Kasumi-1 (cell line): Measurements from ENCODE around the gene MGARP.

Source experiments
- DNase-seq, 2 experiments: peaks; one replicate each; lab custom pipeline; 2025; lab: John Stamatoyannopoulos, UW

MGARP gene

GRCh38 chr4:139243448-139244365 is 36.3 kb downstream of the MGARP start:
- DNase-seq, result no peak

GRCh38 chr4:139242511-139243051 is 37.4 kb downstream of the MGARP start:
- DNase-seq, result no peak

DNA sequence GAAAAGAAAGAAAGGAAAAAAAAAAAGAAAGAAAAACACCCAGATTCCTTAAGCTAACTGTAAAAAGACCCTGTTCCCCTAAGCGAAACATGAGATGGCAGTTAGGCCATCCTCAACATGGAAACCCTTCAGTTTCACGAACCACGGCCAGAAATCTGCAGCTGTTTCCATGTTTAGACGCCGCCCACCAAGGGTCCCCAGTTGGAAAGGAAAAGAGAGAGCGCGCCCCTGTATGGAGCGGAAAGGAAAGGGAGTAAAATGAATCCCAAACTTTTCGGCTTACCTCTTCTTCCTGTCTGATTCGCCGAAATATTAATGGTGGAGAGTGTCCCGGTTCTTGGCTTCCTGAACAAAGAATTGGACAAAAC is 38.3 kb downstream of the MGARP start:
- DNase-seq, result no peak

DNA sequence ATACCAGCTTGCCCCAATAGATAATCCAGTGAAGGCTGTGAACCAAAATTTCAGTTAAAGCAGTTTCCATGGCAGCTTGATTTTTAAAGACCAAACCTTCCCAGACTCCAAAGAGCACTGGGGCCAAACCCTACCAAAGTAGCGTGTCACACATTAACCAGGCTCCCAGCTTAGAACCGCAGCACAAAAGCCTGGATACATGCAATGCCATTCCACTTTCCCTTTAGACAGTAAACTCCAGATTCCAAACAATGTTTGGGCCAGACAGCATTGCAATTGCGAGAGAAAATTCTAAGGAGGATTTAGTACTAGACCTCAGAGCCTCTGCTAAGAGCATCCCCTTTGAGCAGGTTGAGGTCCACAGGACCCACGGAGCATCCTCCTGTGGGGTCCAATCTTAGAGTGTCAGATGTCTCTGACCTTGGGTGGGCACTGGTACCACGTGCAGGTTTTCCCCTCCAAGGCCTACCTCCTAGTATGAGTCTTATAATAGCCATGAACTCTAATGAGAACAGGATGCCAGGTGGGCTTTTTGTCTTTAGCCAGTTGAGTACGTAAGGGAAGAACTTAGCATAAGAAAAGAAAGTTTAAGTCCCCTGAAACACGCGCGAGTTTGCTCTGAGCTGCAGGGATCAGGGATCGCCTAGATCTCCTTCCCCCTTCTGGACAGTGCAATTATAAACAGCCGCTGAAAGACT is 38.8 kb downstream of the MGARP start:
- DNase-seq, result no peak

DNA sequence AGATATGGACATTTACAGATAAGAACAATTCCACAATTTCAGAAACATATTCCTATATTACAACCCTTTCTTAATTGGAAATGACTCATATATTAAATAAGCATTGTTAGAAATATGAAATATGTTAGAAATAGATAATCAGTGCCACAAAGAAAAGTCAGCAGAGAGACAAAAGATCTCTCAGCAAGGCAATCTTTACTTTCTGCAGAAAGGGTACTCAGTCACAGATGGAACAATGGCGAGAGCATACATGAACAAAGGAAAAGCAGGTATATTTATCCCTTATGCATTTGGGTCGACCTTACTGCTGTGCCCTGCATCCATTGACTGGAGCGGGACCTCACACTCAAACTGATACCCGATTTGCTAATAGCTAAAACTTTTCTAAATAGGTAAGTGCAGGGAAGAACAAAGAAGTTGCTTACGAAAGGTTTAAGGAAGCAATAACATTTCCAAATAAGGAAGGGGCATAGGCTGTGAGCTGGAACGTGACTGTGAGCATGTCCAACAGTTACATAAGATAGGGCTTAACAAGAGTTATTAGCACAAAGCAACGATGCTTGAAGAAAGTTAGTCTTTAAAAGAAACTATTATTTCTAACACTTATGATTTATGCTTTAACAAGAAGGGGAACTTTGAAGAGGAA is 40.8 kb downstream of the MGARP start:
- DNase-seq, result peak in 1 of 2 experiments; percentile 10

GRCh38 chr4:139234253-139234652 is 45.8 kb downstream of the MGARP start:
- no peak for DNase-seq

DNA sequence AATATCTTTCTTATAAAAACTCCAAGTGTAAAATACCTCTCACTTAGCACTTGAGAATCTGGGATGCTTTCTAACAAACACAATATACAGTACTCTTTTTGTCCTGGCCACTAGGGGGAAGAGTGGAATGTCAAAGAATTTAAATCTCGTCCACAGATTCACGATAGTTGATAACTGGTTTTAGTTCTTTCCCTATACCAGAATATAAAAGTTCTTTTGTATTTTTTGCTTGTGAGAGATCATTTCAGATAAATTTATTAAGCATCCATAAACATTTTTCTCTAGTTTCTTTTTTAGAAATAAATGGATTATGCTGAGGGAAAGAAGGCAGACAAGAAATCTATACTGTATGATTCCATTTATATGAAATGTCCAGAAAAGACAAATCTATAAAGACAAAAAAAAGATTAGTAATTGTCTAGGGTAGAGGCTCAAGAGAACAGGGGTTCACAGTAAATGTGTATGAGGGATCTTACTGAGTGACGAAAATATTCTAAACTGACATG is 50.4 kb downstream of the MGARP start:
- DNase-seq, result peak; percentile 71 to 82

DNA sequence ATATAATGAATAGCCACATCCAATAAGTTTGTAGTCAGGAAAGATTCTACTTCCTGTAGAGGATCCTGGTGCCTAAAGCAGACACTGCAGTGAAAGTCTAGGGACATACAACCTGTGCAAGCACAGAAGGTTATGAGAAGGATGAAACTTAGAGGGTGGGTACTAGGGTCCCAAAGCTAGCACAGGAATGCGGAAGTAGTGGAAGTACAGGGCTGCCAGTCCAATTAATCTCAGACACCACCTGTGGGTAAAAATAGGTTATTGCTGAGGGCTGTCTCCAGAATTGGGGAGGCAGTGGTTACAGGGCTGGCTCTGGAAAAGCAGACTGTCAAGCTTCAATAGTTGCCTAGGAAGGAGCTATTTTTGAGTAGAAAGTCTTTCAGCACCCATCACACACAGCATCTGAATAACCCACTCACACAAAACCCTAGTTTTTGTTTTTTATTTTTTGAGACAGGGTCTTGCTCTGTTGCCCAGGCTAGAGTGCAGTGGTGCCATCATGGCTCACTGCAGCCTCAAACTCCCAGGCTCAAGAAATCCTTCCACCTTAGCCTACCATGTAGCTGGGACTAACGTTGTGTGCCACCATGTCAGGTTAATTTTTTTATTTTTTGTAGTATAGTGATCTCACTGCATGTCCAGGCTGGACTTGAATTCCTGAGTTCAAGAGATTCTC is 52.2 kb downstream of the MGARP start:
- DNase-seq, result peak; percentile 21 to 52

GRCh38 chr4:139223682-139224317 is 56.2 kb downstream of the MGARP start:
- peak; percentile 38 to 66 for DNase-seq

DNA sequence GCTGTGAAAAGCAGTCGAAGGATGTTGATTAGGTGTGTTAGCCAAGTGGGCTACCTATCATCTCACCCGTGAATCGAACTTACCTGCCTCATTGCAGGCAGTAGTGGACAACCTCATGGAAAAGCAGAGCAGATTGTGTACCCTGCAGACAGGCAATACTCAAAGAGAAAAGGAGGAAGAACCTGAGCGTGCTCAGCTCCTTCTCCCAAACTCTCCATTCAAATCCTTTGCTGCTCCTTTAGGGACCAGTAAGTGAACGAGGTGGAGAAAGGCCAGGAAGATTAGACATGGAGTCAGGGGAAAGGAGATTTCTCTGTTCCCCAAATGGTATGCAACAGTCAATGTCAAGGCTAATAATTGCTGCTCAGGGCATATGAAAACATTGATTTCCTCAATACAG is 57.8 kb downstream of the MGARP start:
- DNase-seq, result no peak

DNA sequence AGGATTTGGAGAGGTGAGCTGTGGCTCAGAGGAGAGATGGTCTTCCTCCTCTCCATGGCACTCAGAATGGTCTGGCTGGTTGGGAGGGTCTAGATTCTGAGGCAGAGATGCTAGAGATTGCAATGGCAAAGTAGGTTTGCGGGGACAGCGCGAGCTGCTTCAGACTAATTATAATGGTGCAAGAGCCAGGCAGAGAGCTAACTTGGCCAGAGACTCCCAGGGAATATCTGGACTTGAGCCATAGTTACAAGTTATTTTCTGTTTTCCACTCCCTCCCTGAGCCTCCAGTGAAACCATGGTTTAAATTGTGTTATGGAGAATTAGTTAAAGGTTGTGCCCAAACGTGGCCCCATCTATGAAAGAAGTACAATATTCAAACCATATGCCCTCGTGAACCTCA is 58.3 kb downstream of the MGARP start:
- no peak for DNase-seq

- DNase-seq, result no peak
Measured at GRCh38 chr4:139219450-139220055, 60.5 kb downstream of the MGARP start.
